GM19043 (cell line): Measurements from ENCODE around the gene GCC1.

Experiments used
- ATAC-seq: cut with Tn5 transposase; IDR thresholded peaks from one replicate; pipeline ENCODE4 v1.9.1; 2021; ENCODE audit warnings: low read depth; ENCODE audit not compliant: unreplicated experiment

The GCC1 gene

GRCh38 chr7:127585044-127585953, at the start of gene GCC1:
Gene GCC1, minus strand, starts transcription at chr7:127585596. Its CDS starts 414 bp downstream, at chr7:127585182.
- peak; percentile 77 for ATAC-seq

GRCh38 chr7:127632276-127632910, 47.0 kb upstream of the GCC1 start:
- no peak for ATAC-seq

- peak; percentile 63 for ATAC-seq
Measured at GRCh38 chr7:127629268-127629854, 44.0 kb upstream of the GCC1 start.

GRCh38 chr7:127628445-127628844, 43.0 kb upstream of the GCC1 start:
- no peak for ATAC-seq

GRCh38 chr7:127625331-127625730, 39.9 kb upstream of the GCC1 start:
- ATAC-seq: no peak

GRCh38 chr7:127620406-127621233, 35.2 kb upstream of the GCC1 start:
- no peak for ATAC-seq

- ATAC-seq: no peak
Measured at GRCh38 chr7:127619681-127620405, 34.4 kb upstream of the GCC1 start.

GRCh38 chr7:127618775-127619174, 33.4 kb upstream of the GCC1 start:
- no peak for ATAC-seq

GRCh38 chr7:127618042-127618441, 32.6 kb upstream of the GCC1 start, which contains the start of gene PAX4:
Gene PAX4, minus strand, starts transcription at chr7:127618142. Its CDS starts 2,214 bp downstream, at chr7:127615928.
- ATAC-seq: no peak

GRCh38 chr7:127616724-127617123, 31.3 kb upstream of the GCC1 start:
- no peak for ATAC-seq

- ATAC-seq: no peak
Measured at GRCh38 chr7:127612263-127612662, 26.9 kb upstream of the GCC1 start.

- ATAC-seq: no peak
Measured at GRCh38 chr7:127609297-127609696, 23.9 kb upstream of the GCC1 start.

- no peak for ATAC-seq
Measured at GRCh38 chr7:127608446-127608845, 23.1 kb upstream of the GCC1 start.

- no peak for ATAC-seq
Measured at GRCh38 chr7:127600885-127601284, 15.5 kb upstream of the GCC1 start.

- no peak for ATAC-seq
Measured at GRCh38 chr7:127598318-127598717, 12.9 kb upstream of the GCC1 start.

- ATAC-seq: no peak
Measured at GRCh38 chr7:127595737-127596136, 10.3 kb upstream of the GCC1 start.

- no peak for ATAC-seq
Measured at GRCh38 chr7:127594490-127594889, 9.1 kb upstream of the GCC1 start.

- ATAC-seq: no peak
Measured at GRCh38 chr7:127592550-127592949, 7.2 kb upstream of the GCC1 start.

GRCh38 chr7:127591591-127591990, 6.2 kb upstream of the GCC1 start:
- ATAC-seq: no peak

- no peak for ATAC-seq
Measured at GRCh38 chr7:127591189-127591588, 5.8 kb upstream of the GCC1 start.
